Measurements from ENCODE around the gene CHFR. TPM values are rescaled to one million over a fixed set of nuclear protein-coding genes. Genes with fewer than 3 reads are reported as not detected.

Gene CHFR
- total and polyA plus RNA-seq, 11 donors = 10.6 to 33.5 (median 17.4) TPM

GRCh38 chr12:132831771-132832170 is 55.6 kb downstream of the CHFR start:
- no peak overlapping the region for H3K4me3 ChIP-seq
- WGBS, 4 donors = 93 to 94% (median 93%) methylated on average over 11 of the region's 11 CpGs
- intact Hi-C loops (cut with DNase I) = no loop called here
- H3K27ac ChIP-seq = no peak overlapping the region
- ATAC-seq (no peak), DNase-seq (no peak)
- TF ChIP-seq, protein P1, sequence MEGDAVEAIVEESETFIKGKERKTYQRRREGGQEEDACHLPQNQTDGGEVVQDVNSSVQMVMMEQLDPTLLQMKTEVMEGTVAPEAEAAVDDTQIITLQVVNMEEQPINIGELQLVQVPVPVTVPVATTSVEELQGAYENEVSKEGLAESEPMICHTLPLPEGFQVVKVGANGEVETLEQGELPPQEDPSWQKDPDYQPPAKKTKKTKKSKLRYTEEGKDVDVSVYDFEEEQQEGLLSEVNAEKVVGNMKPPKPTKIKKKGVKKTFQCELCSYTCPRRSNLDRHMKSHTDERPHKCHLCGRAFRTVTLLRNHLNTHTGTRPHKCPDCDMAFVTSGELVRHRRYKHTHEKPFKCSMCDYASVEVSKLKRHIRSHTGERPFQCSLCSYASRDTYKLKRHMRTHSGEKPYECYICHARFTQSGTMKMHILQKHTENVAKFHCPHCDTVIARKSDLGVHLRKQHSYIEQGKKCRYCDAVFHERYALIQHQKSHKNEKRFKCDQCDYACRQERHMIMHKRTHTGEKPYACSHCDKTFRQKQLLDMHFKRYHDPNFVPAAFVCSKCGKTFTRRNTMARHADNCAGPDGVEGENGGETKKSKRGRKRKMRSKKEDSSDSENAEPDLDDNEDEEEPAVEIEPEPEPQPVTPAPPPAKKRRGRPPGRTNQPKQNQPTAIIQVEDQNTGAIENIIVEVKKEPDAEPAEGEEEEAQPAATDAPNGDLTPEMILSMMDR (IDR thresholded peaks at IDR 0.05) = no peak
- no peak for TF ChIP-seq POLR2A (IDR thresholded peaks at IDR 0.05)
- H3K9me3 ChIP-seq = no peaks in the 10 kb centered on the region
- peaks cover 0 to 21% (median 15%) of the 10 kb centered on the region in 12 donors for H3K4me1 ChIP-seq
- no peaks in the 10 kb centered on the region for H3K27me3 ChIP-seq
- peaks cover 0 to 34% (median 14%) of the 10 kb centered on the region in 9 donors for H3K36me3 ChIP-seq

- DNase-seq = peak; percentile 94 to 97 (median 95)
- intact Hi-C loops (cut with DNase I) = loop anchor here in 2 of 10 donors (2.0 to 5.0 kb wide), 2 partner anchors 58 kb away; partner anchors contain the start of gene CHFR (in 2 of the 2)
- Histone ChIP-seq H3K9me3 (no peaks in the 10 kb centered on the region), H3K4me1 (peaks cover 0 to 28% (median 20%) of the 10 kb centered on the region in 12 donors), H3K27ac (peak within 1 kb of the TSS; percentile 92 to 100 (median 98)), H3K4me3 (peak within 1 kb of the TSS; percentile 57 to 98 (median 90)), H3K27me3 (no peaks in the 10 kb centered on the region), H3K36me3 (peaks cover 0 to 59% (median 42%) of the 10 kb centered on the region in 9 donors)
- ATAC-seq = peak; percentile 96 to 98 (median 96)
- WGBS, 4 donors = 3 to 15% (median 7%) methylated on average over 11 to 78 of the region's 78 CpGs
- TF ChIP-seq, protein P1 (IDR thresholded peaks at IDR 0.05) = no peak
- TF ChIP-seq POLR2A (IDR thresholded peaks at IDR 0.05) = peak in 1 of 2 donors; percentile 38
These were observed 58.5 kb downstream of the CHFR start, which contains the start of gene GOLGA3 for GRCh38 chr12:132828706-132829534. GOLGA3 (minus strand) TSS chr12:132828869; CDS start chr12:132822128, 6,741 bp downstream.

GRCh38 chr12:132827763-132828703 is 59.4 kb downstream of the CHFR start:
- TF ChIP-seq, protein P1 (IDR thresholded peaks at IDR 0.05) = no peak
- TF ChIP-seq POLR2A (IDR thresholded peaks at IDR 0.05) = no peak
- intact Hi-C loops (cut with DNase I) = loop anchor here in 2 of 10 donors (2.0 to 5.0 kb wide), 2 partner anchors 59 kb away; partner anchors contain the start of gene CHFR (in 2 of the 2)
- Histone ChIP-seq H3K4me1 (peaks cover 0 to 28% (median 20%) of the 10 kb centered on the region in 12 donors), H3K9me3 (no peaks in the 10 kb centered on the region), H3K36me3 (peaks cover 0 to 56% (median 44%) of the 10 kb centered on the region in 9 donors), H3K4me3 (peak overlapping the region; percentile 57 to 98 (median 90)), H3K27me3 (no peaks in the 10 kb centered on the region), H3K27ac (peak overlapping the region; percentile 92 to 100 (median 98))
- DNase-seq (peak in 3 of 5 donors; percentile 28 to 43 (median 38)), ATAC-seq (peak in 2 of 4 donors; percentile 38)
- 9 to 28% (median 13%) methylated on average over 22 to 59 of the region's 59 CpGs for WGBS, 4 donors

All from heart left ventricle (tissue), 16 donors.